GM12878 (cell line): ENCODE measurements around the gene OSBPL3. TPM values are rescaled to one million over a fixed set of nuclear protein-coding genes. Genes with fewer than 3 reads are reported as not detected.
A peak's percentile ranks its signal among the peaks of the same experiment; 100 is the strongest.

ENCODE experiments used
- ATF7 ChIP-seq: fragments of 450-650 bp; IDR thresholded peaks from 2 replicates; pipeline ENCODE4 v1.6.1; 2016; ENCODE audit warnings: low read depth, mild to moderate bottlenecking
- BCL11A ChIP-seq: IDR thresholded peaks from 2 replicates; pipeline ENCODE4 v1.6.1; 2011; ENCODE audit warnings: low read depth, low read length
- BCL3 ChIP-seq: IDR thresholded peaks from 2 replicates; pipeline ENCODE4 v1.6.1; 2011; ENCODE audit warnings: borderline replicate concordance, low read depth, mild to moderate bottlenecking, moderate library complexity, low read length; ENCODE audit not compliant: insufficient read depth, poor library complexity, severe bottlenecking
- E2F8 ChIP-seq: fragments of 450-650 bp; IDR thresholded peaks from 2 replicates; pipeline ENCODE4 v1.6.1; 2018; ENCODE audit warnings: mild to moderate bottlenecking, low read depth, moderate library complexity; ENCODE audit not compliant: partially characterized antibody
- GABPA ChIP-seq: IDR thresholded peaks from 2 replicates; pipeline ENCODE4 v1.6.1; 2014; ENCODE audit warnings: antibody characterized with exemption, low read depth, mild to moderate bottlenecking, inconsistent platforms
- IKZF1 ChIP-seq: fragments of 450-650 bp; conservative IDR thresholded peaks from 2 replicates; pipeline ENCODE4 v1.6.1; 2017; ENCODE audit warnings: antibody characterized with exemption, mild to moderate bottlenecking
- IRF4 ChIP-seq: IDR thresholded peaks from 2 replicates; pipeline ENCODE4 v1.6.1; 2011; ENCODE audit warnings: low read depth, low read length
- MEF2A ChIP-seq: IDR thresholded peaks from 2 replicates; pipeline ENCODE4 v1.6.1; 2011; ENCODE audit warnings: low read depth, mild to moderate bottlenecking, low read length, moderate library complexity; ENCODE audit not compliant: insufficient read depth
- MYB ChIP-seq: fragments of 150-350 bp; IDR thresholded peaks from 2 replicates; pipeline ENCODE4 v1.6.1; 2014; ENCODE audit warnings: mild to moderate bottlenecking, low read depth, low read length, borderline replicate concordance
- NKRF ChIP-seq: fragments of 450-650 bp; conservative IDR thresholded peaks from 2 replicates; pipeline ENCODE4 v1.6.1; 2017; ENCODE audit warnings: mild to moderate bottlenecking, moderate library complexity
- POLR2A ChIP-seq: IDR thresholded peaks from 2 replicates; pipeline ENCODE4 v1.6.1; 2011; ENCODE audit warnings: low read depth, mild to moderate bottlenecking, low read length
- RELB ChIP-seq: fragments of 450-650 bp; IDR thresholded peaks from 2 replicates; pipeline ENCODE4 v1.6.1; 2017; ENCODE audit warnings: low read depth, mild to moderate bottlenecking, moderate library complexity
- REST ChIP-seq: IDR thresholded peaks from 2 replicates; pipeline ENCODE4 v1.6.1; 2012; ENCODE audit warnings: mild to moderate bottlenecking, low read depth, low read length
- RUNX3 ChIP-seq: IDR thresholded peaks from 2 replicates; pipeline ENCODE4 v1.6.1; 2012; ENCODE audit warnings: low read length, inconsistent platforms
- TCF7 ChIP-seq: IDR thresholded peaks from 2 replicates; pipeline ENCODE4 v1.6.1; 2014; ENCODE audit warnings: antibody characterized with exemption, borderline replicate concordance
- USF2 ChIP-seq: IDR thresholded peaks from 2 replicates; pipeline ENCODE4 v1.6.1; 2011; ENCODE audit warnings: low read depth, low read length, improper control_type of control experiment, borderline replicate concordance
- polyA plus RNA-seq, 11 experiments: library from polyadenylated mRNA; depleted of rRNA in 4 of 11; unstranded in 6 of 11; stranded (reverse) in 5 of 11; fragments of >200 nt; fragmentation: Nextera tagmentation in 4 of 11; fragmentation: Illumina TruSeq in 1 of 11; extraction: Ambion mirVana in 4 of 11; extraction: Trizol in 1 of 11; gene quantifications; 1 replicate in 1 of 11; 2 replicates in 10 of 11; pipeline versions ENCODE4 v1.2.1 to v1.2.3, GENCODE V29; 2011 to 2016; ENCODE audit warnings: inconsistent platforms in 2 of 11, missing spikeins in 2 of 11, low read depth in 1 of 11
- total RNA-seq, 4 experiments: library from RNA; depleted of rRNA in 3 of 4; stranded (reverse); fragments of >200 nt in 3 of 4; fragmentation: Illumina TruSeq in 1 of 4; extraction: Trizol in 1 of 4; gene quantifications; 2 replicates each; pipeline versions ENCODE4 v1.2.1 to v1.2.3, GENCODE V29; 2013 to 2021

The OSBPL3 gene
- total and polyA plus RNA-seq, 10 of the 15 experiments (the other 5 are each of a cell fraction or from before 2014, with no cell fraction given) = 6.1 to 46.6 (median 27.0) TPM

GRCh38 chr7:24755541-24756407 is 224.2 kb downstream of the OSBPL3 start (continued):
- TF ChIP-seq GABPA (peak; percentile 55), MYB (no peak), NKRF (no peak), ATF7 (peak; percentile 69), BCL3 (peak; percentile 70), USF2 (no peak), E2F8 (no peak), IRF4 (peak; percentile 86), REST (no peak), RELB (0 out of 2 replicates have a peak, but pooled peaks have one; percentile 41), RUNX3 (peak; percentile 92), TCF7 (peak; percentile 46; the same call in 1 of the 2 replicates), BCL11A (peak; percentile 78; the same call in 1 of the 2 replicates), MEF2A (peak; percentile 78), IKZF1 (peak; percentile 64; the same call in 1 of the 2 replicates), POLR2A (no peak)
